Breast epithelium (tissue), 4 donors: Measurements from ENCODE around the gene NFATC3. TPM values are rescaled to one million over a fixed set of nuclear protein-coding genes. Genes with fewer than 3 reads are reported as not detected.

Experiments used
- DNase-seq, 2 donors: peaks; one replicate each; pipeline ENCODE4 v3.0.0-alpha.2; 2019; ENCODE audit warnings: low spot score in 2 of 2
- H3K27ac ChIP-seq, 2 donors: fragments of 200-600 bp; sonication (generic) in 1 of 2; one replicate each; pipeline ENCODE4 v1.5.1; 2016 to 2019; ENCODE audit warnings: mild to moderate bottlenecking in 1 of 2
- H3K27me3 ChIP-seq, 2 donors: fragments of 200-600 bp; sonication (generic) in 1 of 2; one replicate each; pipeline versions ENCODE4 v1.5.1 to v1.6.0; 2017 to 2019; ENCODE audit warnings: control low read depth in 1 of 2, mild to moderate bottlenecking in 1 of 2
- H3K36me3 ChIP-seq: fragments of 200-600 bp; one replicate; pipeline ENCODE4 v1.5.1; 2019
- H3K4me1 ChIP-seq, 2 donors: fragments of 200-600 bp; sonication (generic); one replicate each; pipeline ENCODE4 v1.5.1; 2016 to 2019; ENCODE audit warnings: control low read depth in 1 of 2
- H3K4me3 ChIP-seq, 3 donors: fragments of 200-600 bp; sonication (generic); 1 replicate in 2 of 3; 2 replicates in 1 of 3; pipeline ENCODE4 v1.5.1; 2016 to 2019; ENCODE audit warnings: mild to moderate bottlenecking in 3 of 3, moderate library complexity in 2 of 3
- H3K9me3 ChIP-seq, 2 donors: fragments of 200-600 bp; sonication (generic) in 1 of 2; one replicate each; pipeline ENCODE4 v1.5.1; 2016 to 2019; ENCODE audit warnings: control low read depth in 1 of 2
- CTCF ChIP-seq, 3 donors: fragments of 450-650 bp; IDR thresholded peaks; one replicate each; pipeline ENCODE4 v1.5.1; 2016 to 2017; ENCODE audit warnings: antibody characterized with exemption in 3 of 3, mild to moderate bottlenecking in 3 of 3, moderate library complexity in 3 of 3
- POLR2A ChIP-seq: fragments of 450-650 bp; IDR thresholded peaks from one replicate; pipeline ENCODE4 v1.6.1; 2016; ENCODE audit warnings: antibody characterized with exemption, mild to moderate bottlenecking, moderate library complexity
- POLR2AphosphoS5 ChIP-seq, 3 donors: sonication (generic); formaldehyde crosslinking; IDR thresholded peaks; one replicate each; pipeline ENCODE4 v1.6.1; 2017; ENCODE audit warnings: antibody characterized with exemption in 3 of 3
- intact Hi-C: fragments of 100-400 bp; cut with DNase I; formaldehyde crosslinking; loops from one replicate; pipeline ENCODE4 v1.15.1; 2023; ENCODE audit warnings: low total_unique reads
- total RNA-seq, 3 donors: library from RNA; depleted of rRNA; stranded (reverse); fragments of >200 nt; gene quantifications; one replicate each; pipeline ENCODE4 v1.1.0, GENCODE V29; 2016

The NFATC3 gene
- total RNA-seq, 3 donors from 2014 or later, result 52.0 to 64.2 (median 60.6) TPM

- Histone ChIP-seq H3K27ac (no peak overlapping the region), H3K9me3 (no peaks in the 10 kb centered on the region), H3K36me3 (no peaks in the 10 kb centered on the region), H3K4me1 (peaks cover 6 to 12% of the 10 kb centered on the region in 2 donors), H3K27me3 (no peaks in the 10 kb centered on the region), H3K4me3 (no peak overlapping the region)
- no peak for DNase-seq
- TF ChIP-seq POLR2AphosphoS5 (IDR thresholded peaks at IDR 0.05), result no peak
- no peak for TF ChIP-seq CTCF (IDR thresholded peaks at IDR 0.05)
- no peak for TF ChIP-seq POLR2A
- intact Hi-C loops, result no loop called here
These were observed 158.0 kb downstream of the NFATC3 start for GRCh38 chr16:68242926-68243858.

- H3K9me3 ChIP-seq, result no peaks in the 10 kb centered on the region
- TF ChIP-seq POLR2AphosphoS5 (IDR thresholded peaks at IDR 0.05) (no peak), CTCF (IDR thresholded peaks at IDR 0.05) (no peak), POLR2A (no peak)
- H3K27me3 ChIP-seq, result no peaks in the 10 kb centered on the region
- H3K36me3 ChIP-seq, result no peaks in the 10 kb centered on the region
- H3K27ac ChIP-seq, result peak overlapping the region; percentile 35 to 49
- intact Hi-C loops, result no loop called here
- H3K4me1 ChIP-seq, result peaks cover 6 to 12% of the 10 kb centered on the region in 2 donors
- no peak for DNase-seq
- peak overlapping the region; percentile 88 to 92 (median 91) for H3K4me3 ChIP-seq
These were observed 159.3 kb downstream of the NFATC3 start for GRCh38 chr16:68244481-68244902.

GRCh38 chr16:68244903-68245853 is 160.0 kb downstream of the NFATC3 start, which contains the start of gene PLA2G15:
PLA2G15 (plus strand) TSS chr16:68245373; CDS start chr16:68245427, 54 bp downstream.
- Histone ChIP-seq H3K36me3 (no peaks in the 10 kb centered on the region), H3K9me3 (no peaks in the 10 kb centered on the region), H3K4me1 (peaks cover 6 to 12% of the 10 kb centered on the region in 2 donors), H3K4me3 (peak within 1 kb of the TSS; percentile 88 to 92 (median 91)), H3K27me3 (no peaks in the 10 kb centered on the region), H3K27ac (peak within 1 kb of the TSS; percentile 49 to 56)
- TF ChIP-seq POLR2AphosphoS5 (IDR thresholded peaks at IDR 0.05) (peak in 1 of 3 donors; percentile 35), POLR2A (no peak)
- DNase-seq, result peak; percentile 92 to 97
- intact Hi-C loops, result no loop called here

DNA sequence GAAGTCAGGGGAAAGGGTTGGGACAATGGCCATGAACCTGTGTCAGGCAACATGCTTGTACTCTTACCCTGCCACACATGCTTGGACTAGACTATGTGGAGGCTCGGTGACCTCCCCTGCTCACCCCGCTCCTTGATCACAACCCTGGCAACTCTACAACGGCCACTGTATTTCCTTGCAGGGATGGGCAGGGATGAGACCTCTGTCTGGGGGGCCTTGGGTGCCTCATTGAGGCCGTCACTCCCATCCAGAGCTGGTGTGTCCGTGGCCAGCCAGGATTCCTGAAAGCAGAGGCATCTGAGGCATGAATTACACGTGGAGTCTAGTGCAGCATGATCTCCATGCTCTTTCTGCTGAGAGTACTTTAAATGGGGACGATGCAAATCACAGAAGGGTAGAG is 161.0 kb downstream of the NFATC3 start:
- no peak for DNase-seq
- peak overlapping the region; percentile 88 to 92 (median 91) for H3K4me3 ChIP-seq
- H3K36me3 ChIP-seq, result no peaks in the 10 kb centered on the region
- no peak overlapping the region for H3K27ac ChIP-seq
- no peaks in the 10 kb centered on the region for H3K9me3 ChIP-seq
- H3K27me3 ChIP-seq, result no peaks in the 10 kb centered on the region
- TF ChIP-seq POLR2A, result no peak
- no peak for TF ChIP-seq POLR2AphosphoS5 (IDR thresholded peaks at IDR 0.05)
- no peak for TF ChIP-seq CTCF (IDR thresholded peaks at IDR 0.05)
- H3K4me1 ChIP-seq, result peaks cover 6 to 12% of the 10 kb centered on the region in 2 donors
- intact Hi-C loops, result no loop called here

DNA sequence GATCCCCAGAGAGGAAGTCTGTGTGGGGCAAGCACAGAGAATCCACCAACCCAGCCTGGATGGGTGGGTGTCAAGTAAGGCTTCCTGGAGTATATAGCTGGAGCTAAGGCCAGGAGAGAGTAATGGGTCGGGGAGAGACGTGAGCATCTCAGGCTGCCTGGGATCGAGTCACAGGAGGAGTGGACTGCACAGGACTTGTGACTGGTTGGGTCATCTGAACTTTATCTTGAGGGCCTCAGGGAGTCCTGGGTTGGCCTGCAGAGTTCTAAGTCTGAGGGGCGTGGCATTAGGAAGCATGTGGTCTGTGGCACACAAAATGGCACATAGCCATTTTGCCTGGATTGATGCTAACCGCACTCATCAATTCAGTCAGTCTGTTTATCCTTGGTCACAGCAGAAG is 161.5 kb downstream of the NFATC3 start:
- Histone ChIP-seq H3K4me1 (peaks cover 6 to 12% of the 10 kb centered on the region in 2 donors), H3K27me3 (no peaks in the 10 kb centered on the region), H3K4me3 (peak overlapping the region in 2 of 3 donors; percentile 88 to 92), H3K9me3 (no peaks in the 10 kb centered on the region), H3K36me3 (no peaks in the 10 kb centered on the region), H3K27ac (no peak overlapping the region)
- no peak for TF ChIP-seq POLR2AphosphoS5 (IDR thresholded peaks at IDR 0.05)
- TF ChIP-seq CTCF (IDR thresholded peaks at IDR 0.05), result no peak
- TF ChIP-seq POLR2A, result no peak
- no peak for DNase-seq
- intact Hi-C loops, result no loop called here
